WTC11 (cell line): ENCODE measurements around the gene FCER1G.

Experiments
- CBFB ChIP-seq: sonication (generic); formaldehyde crosslinking; IDR thresholded peaks from 2 replicates; pipeline ENCODE4 v1.8.1; 2022; ENCODE audit warnings: mild to moderate bottlenecking, low read depth, missing genetic modification reagents
- CTCF ChIP-seq: fragments of 200-600 bp; IDR thresholded peaks from 2 replicates; pipeline ENCODE4 v1.8.0; 2022; ENCODE audit warnings: antibody characterized with exemption
- GRHL2 ChIP-seq: fragments of 250-450 bp; sonication (Bioruptor Pico); IDR thresholded peaks from 2 replicates; pipeline ENCODE4 v1.8.0; 2022; ENCODE audit warnings: mild to moderate bottlenecking, moderate library complexity; ENCODE audit not compliant: insufficient replicate concordance, severe bottlenecking
- HMGA2 ChIP-seq: fragments of 250-450 bp; sonication (Bioruptor Pico); IDR thresholded peaks from 2 replicates; pipeline ENCODE4 v1.4.0; 2021; ENCODE audit warnings: mild to moderate bottlenecking, moderate library complexity
- NFYB ChIP-seq: sonication (generic); formaldehyde crosslinking; conservative IDR thresholded peaks from 2 replicates; pipeline ENCODE4 v1.8.0; 2022; ENCODE audit warnings: low read depth, missing genetic modification reagents

- TF ChIP-seq NFYB (CRISPR knock-in tag) (peak; percentile 83), CTCF (no peak), GRHL2 (CRISPR knock-in tag) (no peak), HMGA2 (CRISPR knock-in tag) (no peak), CBFB (CRISPR knock-in tag) (no peak)
Measured at GRCh38 chr1:161258439-161259344, 43.6 kb downstream of the FCER1G start, which contains the start of gene PCP4L1.
